K562 (cell line): ENCODE results near the gene TMPRSS5. TPM values are rescaled to one million over a fixed set of nuclear protein-coding genes. Genes with fewer than 3 reads are reported as not detected.

ENCODE experiments used
- CBX3 ChIP-seq, 2 experiments: IDR thresholded peaks; 1 replicate in 1 of 2; 2 replicates in 1 of 2; pipeline ENCODE4 v1.6.1; 2012; ENCODE audit warnings: inconsistent platforms in 2 of 2, low read length in 2 of 2, borderline replicate concordance in 1 of 2, control low read depth in 1 of 2
- CC2D1A ChIP-seq: fragments of 450-650 bp; IDR thresholded peaks from 2 replicates; pipeline ENCODE4 v1.6.1; 2017; ENCODE audit warnings: mild to moderate bottlenecking
- CREB1 ChIP-seq, 2 experiments: sonication (generic) in 1 of 2; formaldehyde crosslinking in 1 of 2; IDR thresholded peaks; 2 replicates each; pipeline versions ENCODE4 v1.6.1 to v1.8.0; 2012 to 2022; ENCODE audit warnings: inconsistent platforms in 1 of 2, mild to moderate bottlenecking in 1 of 2, missing genetic modification reagents in 1 of 2, moderate library complexity in 1 of 2
- E2F3 ChIP-seq: fragments of 250-450 bp; sonication (Bioruptor Pico); IDR thresholded peaks from 2 replicates; pipeline ENCODE4 v1.4.0; 2020; ENCODE audit warnings: mild to moderate bottlenecking
- GATAD2B ChIP-seq: fragments of 450-650 bp; IDR thresholded peaks from 2 replicates; pipeline ENCODE4 v1.6.1; 2017; ENCODE audit warnings: mild to moderate bottlenecking, borderline replicate concordance
- HMGXB4 ChIP-seq: sonication (generic); formaldehyde crosslinking; IDR thresholded peaks from 2 replicates; pipeline ENCODE4 v1.8.1; 2023; ENCODE audit warnings: mild to moderate bottlenecking, missing genetic modification reagents
- JUN ChIP-seq, 2 experiments: sonication (generic) in 1 of 2; formaldehyde crosslinking in 1 of 2; IDR thresholded peaks; 2 replicates each; pipeline versions ENCODE4 v1.6.1 to v1.8.0; 2012 to 2022; ENCODE audit warnings: borderline replicate concordance in 2 of 2, mild to moderate bottlenecking in 2 of 2, improper control_type of control experiment in 1 of 2, low read depth in 1 of 2, low read length in 1 of 2, missing genetic modification reagents in 1 of 2
- KHSRP ChIP-seq: fragments of 450-650 bp; IDR thresholded peaks from 2 replicates; pipeline ENCODE4 v1.6.1; 2017
- MAZ ChIP-seq, 2 experiments: fragments of 450-650 bp in 1 of 2; sonication (generic) in 1 of 2; formaldehyde crosslinking; IDR thresholded peaks in 1 of 2; conservative IDR thresholded peaks in 1 of 2; 2 replicates each; pipeline versions ENCODE4 v1.4.0 to v1.5.0; 2020; ENCODE audit warnings: mild to moderate bottlenecking in 1 of 2, missing genetic modification reagents in 1 of 2
- MEIS2 ChIP-seq: fragments of 450-650 bp; IDR thresholded peaks from 2 replicates; pipeline ENCODE4 v1.6.1; 2014; ENCODE audit warnings: mild to moderate bottlenecking; ENCODE audit not compliant: partially characterized antibody
- NCOA1 ChIP-seq: fragments of 450-650 bp; IDR thresholded peaks from 2 replicates; pipeline ENCODE4 v1.6.1; 2016; ENCODE audit warnings: low read depth
- NEUROD1 ChIP-seq: fragments of 150-350 bp; IDR thresholded peaks from 2 replicates; pipeline ENCODE4 v1.6.1; 2014; ENCODE audit warnings: borderline replicate concordance, low read length, low read depth; ENCODE audit not compliant: partially characterized antibody
- NFATC3 ChIP-seq: fragments of 450-650 bp; IDR thresholded peaks from 2 replicates; pipeline ENCODE4 v1.6.1; 2017; ENCODE audit warnings: mild to moderate bottlenecking
- NFE2 ChIP-seq: IDR thresholded peaks from 2 replicates; pipeline ENCODE4 v1.6.1; 2014; ENCODE audit warnings: antibody characterized with exemption, low read depth
- PHF8 ChIP-seq: fragments of 200-600 bp; sonication (generic); IDR thresholded peaks from 2 replicates; pipeline ENCODE4 v1.6.1; 2012; ENCODE audit warnings: mixed run types, mild to moderate bottlenecking, inconsistent platforms, low read length, moderate library complexity, borderline replicate concordance
- POLR2B ChIP-seq: fragments of 450-650 bp; IDR thresholded peaks from 2 replicates; pipeline ENCODE4 v1.6.1; 2018; ENCODE audit warnings: low read depth; ENCODE audit not compliant: partially characterized antibody
- RB1 ChIP-seq: fragments of 450-650 bp; IDR thresholded peaks from 2 replicates; pipeline ENCODE4 v1.6.1; 2017; ENCODE audit warnings: low read depth, mild to moderate bottlenecking
- RBFOX2 ChIP-seq: fragments of 200-400 bp; formaldehyde crosslinking; IDR thresholded peaks from 2 replicates; pipeline ENCODE4 v1.6.1; 2017; ENCODE audit warnings: low read depth, mild to moderate bottlenecking, low read length, moderate library complexity
- SMARCA4 ChIP-seq: fragments of 450-650 bp; IDR thresholded peaks from 2 replicates; pipeline ENCODE4 v1.6.1; 2016
- STAT5A ChIP-seq: IDR thresholded peaks from 2 replicates; pipeline ENCODE4 v1.6.1; 2012; ENCODE audit warnings: low read length, inconsistent platforms, borderline replicate concordance
- STAT5B ChIP-seq: fragments of 250-450 bp; sonication (Bioruptor Pico); IDR thresholded peaks from 2 replicates; pipeline ENCODE4 v1.8.0; 2021; ENCODE audit warnings: mild to moderate bottlenecking, inconsistent platforms
- polyA plus RNA-seq, 8 experiments: library from polyadenylated mRNA; depleted of rRNA in 4 of 8; stranded (reverse) in 5 of 8; unstranded in 3 of 8; fragments of >200 nt; fragmentation: Nextera tagmentation in 2 of 8; fragmentation: Illumina TruSeq in 1 of 8; extraction: Ambion mirVana in 2 of 8; extraction: Trizol in 1 of 8; gene quantifications; 2 replicates each; pipeline versions ENCODE4 v1.2.1 to v1.2.3, GENCODE V29; 2011 to 2014; ENCODE audit warnings: inconsistent platforms in 1 of 8, missing spikeins in 1 of 8
- total RNA-seq, 7 experiments: library from RNA; depleted of rRNA in 6 of 7; stranded (reverse); fragments of >200 nt in 6 of 7; fragmentation: Illumina TruSeq in 2 of 7; extraction: Trizol in 2 of 7; gene quantifications; 2 replicates each; pipeline versions ENCODE4 v1.2.1 to v1.2.3, GENCODE V29; 2011 to 2021; ENCODE audit warnings: low replicate concordance in 1 of 7
- TF ChIP-seq, protein P1 (sequence below), 2 experiments: fragments of 450-650 bp; IDR thresholded peaks; 2 replicates each; pipeline ENCODE4 v1.6.1; 2018; ENCODE audit warnings: mild to moderate bottlenecking in 2 of 2, low read depth in 1 of 2; ENCODE audit not compliant: partially characterized antibody in 2 of 2

The TMPRSS5 gene
- total and polyA plus RNA-seq, 9 of the 15 experiments (the other 6 are each of a cell fraction or from before 2014, with no cell fraction given), result 0.07 to 0.49 (median 0.17) TPM; not detected in 1

DNA sequence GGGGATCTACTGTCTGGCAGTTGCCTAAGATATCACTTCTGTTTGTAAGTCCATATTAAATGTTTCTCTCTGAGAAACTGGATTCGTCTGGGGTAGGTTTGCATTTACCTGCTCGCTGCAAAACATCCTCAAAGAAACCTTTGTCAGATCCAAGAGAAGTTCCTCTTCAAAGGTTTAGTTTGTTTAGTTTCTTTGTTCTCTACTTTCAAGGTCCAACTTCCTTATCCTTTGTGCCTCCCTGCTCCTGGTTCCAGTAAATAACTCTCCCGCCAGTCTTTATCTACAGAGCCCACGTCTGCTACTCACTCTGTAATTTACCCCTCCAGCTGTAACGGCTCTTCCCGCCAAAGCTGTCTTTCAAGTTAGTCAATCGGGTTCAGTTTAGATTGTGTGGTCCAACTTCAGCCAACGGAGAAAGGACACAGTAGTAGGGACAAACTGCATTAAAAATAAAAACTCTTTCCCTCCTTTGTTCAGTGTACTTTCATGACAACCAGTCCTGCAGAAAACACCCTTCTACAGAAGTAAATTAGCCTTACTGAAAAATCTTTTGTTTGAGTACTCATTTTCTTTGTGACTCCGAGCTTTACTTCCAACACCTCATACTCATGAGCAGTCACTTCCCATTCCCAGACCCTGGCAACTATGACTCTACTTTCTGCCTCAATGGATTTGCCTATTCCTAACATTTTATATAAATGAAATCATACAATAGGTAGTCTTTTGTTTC, 41.0 kb downstream of the TMPRSS5 start (continued):
- TF ChIP-seq, protein P1, sequence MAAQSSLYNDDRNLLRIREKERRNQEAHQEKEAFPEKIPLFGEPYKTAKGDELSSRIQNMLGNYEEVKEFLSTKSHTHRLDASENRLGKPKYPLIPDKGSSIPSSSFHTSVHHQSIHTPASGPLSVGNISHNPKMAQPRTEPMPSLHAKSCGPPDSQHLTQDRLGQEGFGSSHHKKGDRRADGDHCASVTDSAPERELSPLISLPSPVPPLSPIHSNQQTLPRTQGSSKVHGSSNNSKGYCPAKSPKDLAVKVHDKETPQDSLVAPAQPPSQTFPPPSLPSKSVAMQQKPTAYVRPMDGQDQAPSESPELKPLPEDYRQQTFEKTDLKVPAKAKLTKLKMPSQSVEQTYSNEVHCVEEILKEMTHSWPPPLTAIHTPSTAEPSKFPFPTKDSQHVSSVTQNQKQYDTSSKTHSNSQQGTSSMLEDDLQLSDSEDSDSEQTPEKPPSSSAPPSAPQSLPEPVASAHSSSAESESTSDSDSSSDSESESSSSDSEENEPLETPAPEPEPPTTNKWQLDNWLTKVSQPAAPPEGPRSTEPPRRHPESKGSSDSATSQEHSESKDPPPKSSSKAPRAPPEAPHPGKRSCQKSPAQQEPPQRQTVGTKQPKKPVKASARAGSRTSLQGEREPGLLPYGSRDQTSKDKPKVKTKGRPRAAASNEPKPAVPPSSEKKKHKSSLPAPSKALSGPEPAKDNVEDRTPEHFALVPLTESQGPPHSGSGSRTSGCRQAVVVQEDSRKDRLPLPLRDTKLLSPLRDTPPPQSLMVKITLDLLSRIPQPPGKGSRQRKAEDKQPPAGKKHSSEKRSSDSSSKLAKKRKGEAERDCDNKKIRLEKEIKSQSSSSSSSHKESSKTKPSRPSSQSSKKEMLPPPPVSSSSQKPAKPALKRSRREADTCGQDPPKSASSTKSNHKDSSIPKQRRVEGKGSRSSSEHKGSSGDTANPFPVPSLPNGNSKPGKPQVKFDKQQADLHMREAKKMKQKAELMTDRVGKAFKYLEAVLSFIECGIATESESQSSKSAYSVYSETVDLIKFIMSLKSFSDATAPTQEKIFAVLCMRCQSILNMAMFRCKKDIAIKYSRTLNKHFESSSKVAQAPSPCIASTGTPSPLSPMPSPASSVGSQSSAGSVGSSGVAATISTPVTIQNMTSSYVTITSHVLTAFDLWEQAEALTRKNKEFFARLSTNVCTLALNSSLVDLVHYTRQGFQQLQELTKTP (IDR thresholded peaks at IDR 0.05; ENCODE audit: low read depth in 1 of 2, partially characterized antibody in 2 of 2), result peak; percentile 51 to 83
- TF ChIP-seq GATAD2B, result peak; percentile 77; the same call in 1 of the 2 replicates
- TF ChIP-seq NEUROD1, result peak; percentile 79
- no peak for TF ChIP-seq KHSRP
- no peak for TF ChIP-seq CREB1 (IDR thresholded peaks at IDR 0.05)
- 0 out of 2 replicates have a peak, but pooled peaks have one; percentile 22 for TF ChIP-seq CREB1 (CRISPR knock-in tag; IDR thresholded peaks at IDR 0.05)
- no peak for TF ChIP-seq STAT5B (CRISPR knock-in tag)
- TF ChIP-seq CC2D1A, result peak; percentile 97
- TF ChIP-seq PHF8, result peak; percentile 23; the same call in 1 of the 2 replicates
- TF ChIP-seq NCOA1, result peak; percentile 75; the same call in 1 of the 2 replicates
- no peak for TF ChIP-seq NFATC3
- TF ChIP-seq MAZ (CRISPR knock-in tag; conservative IDR thresholded peaks at IDR 0.05 in 1 of 2, IDR thresholded peaks at IDR 0.05 in 1 of 2), result peak; percentile 31 to 91; a peak in 2 of 4 replicates
- TF ChIP-seq E2F3 (CRISPR knock-in tag), result peak; percentile 98
- peak; percentile 86 for TF ChIP-seq SMARCA4
- peak; percentile 54; the same call in 1 of the 2 replicates for TF ChIP-seq NFE2
- TF ChIP-seq STAT5A, result peak; percentile 68
- peak; percentile 93 for TF ChIP-seq RB1
- TF ChIP-seq POLR2B, result peak; percentile 44
- peak in 1 of 2 experiments; percentile 93; a peak in 2 of 3 replicates for TF ChIP-seq CBX3 (IDR thresholded peaks at IDR 0.05; ENCODE audit: borderline replicate concordance in 1 of 2, low read length in 2 of 2)
- peak; percentile 67 for TF ChIP-seq RBFOX2
- TF ChIP-seq HMGXB4, result no peak
- 0 out of 2 replicates have a peak, but pooled peaks have one; percentile 8 for TF ChIP-seq JUN (IDR thresholded peaks at IDR 0.05; ENCODE audit: borderline replicate concordance, low read depth, low read length)
- no peak for TF ChIP-seq JUN (CRISPR knock-in tag; IDR thresholded peaks at IDR 0.05; ENCODE audit: borderline replicate concordance)
- peak; percentile 84 for TF ChIP-seq MEIS2
